Measurements from ENCODE around the gene RPS6KB2. TPM values are rescaled to one million over a fixed set of nuclear protein-coding genes. Genes with fewer than 3 reads are reported as not detected.

RPS6KB2 gene
- total and polyA plus RNA-seq, 2 donors (not counting 1 experiment from before 2014, with no cell fraction given): 29.0 to 30.6 TPM

DNA sequence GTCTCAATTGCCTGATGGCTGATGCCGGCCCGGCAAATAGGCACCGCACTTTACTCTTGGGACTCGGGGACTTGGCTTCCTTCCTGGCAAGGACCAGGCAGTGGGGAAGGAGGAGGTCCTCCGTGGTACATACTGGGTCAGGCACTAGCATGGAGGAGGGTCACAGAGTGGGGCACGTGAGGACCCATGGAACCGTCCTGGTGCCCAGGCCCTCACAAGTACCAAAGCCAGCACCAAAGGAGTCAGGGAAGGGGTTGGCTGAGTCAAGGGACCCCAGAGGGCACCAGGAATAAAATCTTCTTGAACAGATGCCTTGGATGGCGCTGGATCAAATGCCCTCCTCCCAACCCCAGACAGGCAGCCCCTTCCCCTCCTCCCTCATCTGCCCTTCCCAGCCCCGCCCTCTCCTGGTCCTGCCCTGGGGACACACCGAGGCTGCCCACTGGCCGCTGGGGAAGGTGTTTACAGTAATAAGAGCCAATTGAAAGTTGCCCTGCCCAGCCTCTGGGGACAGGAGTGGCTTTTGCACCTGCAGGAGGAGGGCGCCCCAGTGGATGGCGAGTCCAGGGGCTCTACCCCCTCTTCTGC lies 18.4 kb upstream of the RPS6KB2 start:
- H3K36me3 ChIP-seq (ENCODE audit: control insufficient read depth, insufficient read depth, low read length): no peaks in the 10 kb centered on the region
- TF ChIP-seq EZH2 (IDR thresholded peaks at IDR 0.05; ENCODE audit: low read length, missing control alignments): no peak
- TF ChIP-seq, protein P1, sequence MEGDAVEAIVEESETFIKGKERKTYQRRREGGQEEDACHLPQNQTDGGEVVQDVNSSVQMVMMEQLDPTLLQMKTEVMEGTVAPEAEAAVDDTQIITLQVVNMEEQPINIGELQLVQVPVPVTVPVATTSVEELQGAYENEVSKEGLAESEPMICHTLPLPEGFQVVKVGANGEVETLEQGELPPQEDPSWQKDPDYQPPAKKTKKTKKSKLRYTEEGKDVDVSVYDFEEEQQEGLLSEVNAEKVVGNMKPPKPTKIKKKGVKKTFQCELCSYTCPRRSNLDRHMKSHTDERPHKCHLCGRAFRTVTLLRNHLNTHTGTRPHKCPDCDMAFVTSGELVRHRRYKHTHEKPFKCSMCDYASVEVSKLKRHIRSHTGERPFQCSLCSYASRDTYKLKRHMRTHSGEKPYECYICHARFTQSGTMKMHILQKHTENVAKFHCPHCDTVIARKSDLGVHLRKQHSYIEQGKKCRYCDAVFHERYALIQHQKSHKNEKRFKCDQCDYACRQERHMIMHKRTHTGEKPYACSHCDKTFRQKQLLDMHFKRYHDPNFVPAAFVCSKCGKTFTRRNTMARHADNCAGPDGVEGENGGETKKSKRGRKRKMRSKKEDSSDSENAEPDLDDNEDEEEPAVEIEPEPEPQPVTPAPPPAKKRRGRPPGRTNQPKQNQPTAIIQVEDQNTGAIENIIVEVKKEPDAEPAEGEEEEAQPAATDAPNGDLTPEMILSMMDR (conservative IDR thresholded peaks at IDR 0.05 in 1 of 2, IDR thresholded peaks at IDR 0.05 in 1 of 2; ENCODE audit: low read depth in 1 of 2, low read length in 2 of 2): no peak
- DNase-seq (ENCODE audit: low read depth in 2 of 2): no peak
- no peak overlapping the region for H3K4me3 ChIP-seq (replicated peaks in 1 of 4; ENCODE audit: control extremely low read depth in 1 of 4, insufficient read depth in 1 of 4, low read depth in 3 of 4, low read length in 4 of 4)
- no peaks in the 10 kb centered on the region for H3K9me3 ChIP-seq (ENCODE audit: control insufficient read depth, insufficient read depth, low read depth, low read length)
- no peak overlapping the region for H2AFZ ChIP-seq (ENCODE audit: low read length)
- H3K9ac ChIP-seq (ENCODE audit: insufficient read depth, low read length): no peak overlapping the region
- H3K4me1 ChIP-seq (ENCODE audit: control insufficient read depth, extremely low read depth, insufficient read depth, low read length): no peaks in the 10 kb centered on the region
- H3K27ac ChIP-seq (ENCODE audit: insufficient read depth, low read length): no peak overlapping the region
- H3K27me3 ChIP-seq (ENCODE audit: control insufficient read depth, insufficient read depth, low read length): peaks cover 28% of the 10 kb centered on the region
- no peaks in the 10 kb centered on the region for H3K79me2 ChIP-seq (ENCODE audit: control insufficient read depth, insufficient read depth, low read length)
- no peak overlapping the region for H3K4me2 ChIP-seq (ENCODE audit: extremely low read depth, insufficient read depth, low read length)
- no peaks in the 10 kb centered on the region for H4K20me1 ChIP-seq (ENCODE audit: control insufficient read depth, extremely low read depth, insufficient read depth, low read length)

DNA sequence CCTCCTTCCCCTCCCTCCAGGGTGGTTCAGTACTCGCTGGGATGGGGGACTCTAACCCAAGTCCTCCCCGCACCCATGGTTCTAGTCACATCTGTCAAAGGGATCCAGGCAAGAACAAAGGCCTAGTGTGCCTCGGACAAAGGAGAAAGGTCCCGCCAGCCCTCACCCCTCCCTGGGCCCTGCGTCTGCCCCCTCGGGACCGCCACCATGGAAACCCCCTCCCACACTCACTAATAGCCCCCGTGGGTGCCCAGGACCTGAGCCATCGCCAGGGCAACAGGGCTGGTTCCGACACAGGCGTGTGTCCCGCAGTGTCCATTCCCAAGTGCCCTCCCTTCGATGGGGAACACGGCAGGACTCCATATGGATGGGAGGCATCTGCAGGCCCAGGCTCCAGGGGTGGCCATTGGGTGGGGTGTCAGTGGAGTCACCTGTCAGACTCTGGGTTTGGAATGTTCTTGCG lies 17.9 kb upstream of the RPS6KB2 start:
- no peaks in the 10 kb centered on the region for H3K36me3 ChIP-seq (ENCODE audit: control insufficient read depth, insufficient read depth, low read length)
- H3K4me1 ChIP-seq (ENCODE audit: control insufficient read depth, extremely low read depth, insufficient read depth, low read length): no peaks in the 10 kb centered on the region
- peaks cover 33% of the 10 kb centered on the region for H3K27me3 ChIP-seq (ENCODE audit: control insufficient read depth, insufficient read depth, low read length)

DNA sequence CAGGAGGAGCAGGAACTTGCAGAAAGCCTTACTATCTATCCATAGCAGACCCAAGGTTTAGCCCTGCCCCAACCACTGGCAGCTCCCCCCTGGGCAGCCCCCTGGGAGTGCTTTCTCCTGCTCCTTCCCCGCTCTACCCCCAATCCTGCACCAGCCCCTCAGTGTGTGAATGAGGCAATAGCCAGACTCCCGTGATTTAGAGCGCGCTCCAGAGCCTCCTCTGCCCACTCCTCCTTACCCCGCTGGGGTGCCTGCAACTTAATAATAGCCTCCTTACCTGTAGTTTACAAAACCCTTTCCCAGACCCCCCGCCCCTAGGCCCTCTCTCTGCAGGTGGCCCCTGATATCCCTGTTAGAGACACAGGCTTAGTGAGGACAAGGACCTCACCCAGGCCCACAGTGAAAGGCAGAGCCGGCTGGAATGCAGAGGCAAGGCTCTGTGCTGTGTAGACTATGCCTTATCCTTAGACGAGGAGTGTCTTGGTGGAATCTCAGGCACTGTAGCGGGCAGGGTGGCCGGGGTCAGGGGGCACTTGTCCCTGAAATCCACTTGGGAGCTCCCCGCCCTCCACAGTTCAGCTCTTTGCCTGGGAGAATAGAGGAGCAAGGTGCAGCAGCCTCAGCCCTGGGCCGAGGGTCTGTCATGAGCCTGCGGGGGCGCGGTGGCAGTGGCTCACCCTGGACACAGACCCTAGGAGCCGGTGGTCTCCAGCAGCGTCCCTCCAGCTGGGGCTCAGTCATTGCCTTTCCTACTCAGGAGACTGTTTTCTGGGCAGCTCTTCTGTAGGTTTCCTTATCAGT lies 17.1 kb upstream of the RPS6KB2 start:
- DNase-seq (ENCODE audit: low read depth in 2 of 2): no peak
- H3K27me3 ChIP-seq (ENCODE audit: control insufficient read depth, insufficient read depth, low read length): peaks cover 33% of the 10 kb centered on the region
- no peak overlapping the region for H3K9ac ChIP-seq (ENCODE audit: insufficient read depth, low read length)
- no peak for TF ChIP-seq EZH2 (IDR thresholded peaks at IDR 0.05; ENCODE audit: low read length, missing control alignments)
- no peaks in the 10 kb centered on the region for H3K79me2 ChIP-seq (ENCODE audit: control insufficient read depth, insufficient read depth, low read length)
- H3K4me3 ChIP-seq (replicated peaks in 1 of 4; ENCODE audit: control extremely low read depth in 1 of 4, insufficient read depth in 1 of 4, low read depth in 3 of 4, low read length in 4 of 4): no peak overlapping the region
- no peak overlapping the region for H3K27ac ChIP-seq (ENCODE audit: insufficient read depth, low read length)
- no peaks in the 10 kb centered on the region for H4K20me1 ChIP-seq (ENCODE audit: control insufficient read depth, extremely low read depth, insufficient read depth, low read length)
- no peak overlapping the region for H3K4me2 ChIP-seq (ENCODE audit: extremely low read depth, insufficient read depth, low read length)
- no peak overlapping the region for H2AFZ ChIP-seq (ENCODE audit: low read length)
- no peaks in the 10 kb centered on the region for H3K36me3 ChIP-seq (ENCODE audit: control insufficient read depth, insufficient read depth, low read length)
- H3K9me3 ChIP-seq (ENCODE audit: control insufficient read depth, insufficient read depth, low read depth, low read length): no peaks in the 10 kb centered on the region
- H3K4me1 ChIP-seq (ENCODE audit: control insufficient read depth, extremely low read depth, insufficient read depth, low read length): no peaks in the 10 kb centered on the region

More for the DNA sequence above, 17.9 kb upstream of the RPS6KB2 start:
- H3K79me2 ChIP-seq (ENCODE audit: control insufficient read depth, insufficient read depth, low read length): no peaks in the 10 kb centered on the region
- no peaks in the 10 kb centered on the region for H3K9me3 ChIP-seq (ENCODE audit: control insufficient read depth, insufficient read depth, low read depth, low read length)
- DNase-seq (ENCODE audit: low read depth in 2 of 2): no peak
- no peaks in the 10 kb centered on the region for H4K20me1 ChIP-seq (ENCODE audit: control insufficient read depth, extremely low read depth, insufficient read depth, low read length)
- no peak overlapping the region for H3K27ac ChIP-seq (ENCODE audit: insufficient read depth, low read length)
- H2AFZ ChIP-seq (ENCODE audit: low read length): no peak overlapping the region
- H3K9ac ChIP-seq (ENCODE audit: insufficient read depth, low read length): no peak overlapping the region
- TF ChIP-seq, protein P1 (conservative IDR thresholded peaks at IDR 0.05 in 1 of 2, IDR thresholded peaks at IDR 0.05 in 1 of 2; ENCODE audit: low read depth in 1 of 2, low read length in 2 of 2): no peak
- TF ChIP-seq EZH2 (IDR thresholded peaks at IDR 0.05; ENCODE audit: low read length, missing control alignments): no peak
- no peak overlapping the region for H3K4me2 ChIP-seq (ENCODE audit: extremely low read depth, insufficient read depth, low read length)
- no peak overlapping the region for H3K4me3 ChIP-seq (replicated peaks in 1 of 4; ENCODE audit: control extremely low read depth in 1 of 4, insufficient read depth in 1 of 4, low read depth in 3 of 4, low read length in 4 of 4)

Measured in fibroblast of lung (primary cell).